HG03439 (cell line): Measurements from ENCODE around the gene LINC01488.

Experiments
- ATAC-seq: cut with Tn5 transposase; IDR thresholded peaks from one replicate; pipeline ENCODE4 v1.9.1; 2021; ENCODE audit warnings: mild to moderate bottlenecking, moderate library complexity; ENCODE audit not compliant: unreplicated experiment

Gene LINC01488

DNA sequence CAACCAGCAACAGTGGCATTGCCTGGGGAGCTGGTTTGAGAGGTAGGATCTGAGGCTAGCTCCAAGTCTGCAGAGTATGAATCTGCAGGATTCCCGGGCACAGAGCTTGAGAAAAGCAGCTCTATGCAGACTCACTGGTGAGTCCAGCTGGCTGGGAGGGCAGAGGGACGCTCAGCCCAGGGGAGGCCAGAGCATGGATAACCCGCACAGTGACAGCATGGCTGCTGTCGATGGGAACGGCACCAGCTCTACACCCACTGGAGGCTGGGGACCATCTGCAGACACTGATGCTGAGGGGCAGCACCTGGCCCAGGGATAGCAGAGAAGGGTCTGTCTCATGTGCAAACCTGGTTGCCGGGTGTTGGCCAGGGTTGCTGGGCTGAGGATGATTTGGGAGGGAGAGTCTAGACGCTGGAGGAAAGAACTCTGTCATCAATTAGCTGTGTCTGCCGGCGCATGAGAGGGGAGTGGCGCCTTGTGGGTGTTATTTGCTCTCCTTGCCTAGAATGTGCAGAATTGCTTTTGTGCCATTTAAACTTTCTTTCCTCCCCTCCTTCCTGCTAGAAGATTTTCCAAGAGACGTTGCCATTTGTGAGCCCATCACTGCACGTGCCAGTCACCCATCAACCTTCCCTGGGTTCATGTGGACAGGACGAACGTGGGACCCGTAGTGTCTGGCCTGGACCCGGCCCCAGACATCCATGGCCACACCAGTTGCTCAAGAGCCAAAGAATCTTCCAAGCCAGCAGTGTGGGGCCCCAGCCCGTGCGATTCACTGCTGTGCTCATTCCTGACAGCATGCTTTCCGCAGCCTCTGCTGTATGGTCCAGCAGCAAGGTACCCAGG lies 19.1 kb upstream of the LINC01488 start:
- ATAC-seq: no peak

DNA sequence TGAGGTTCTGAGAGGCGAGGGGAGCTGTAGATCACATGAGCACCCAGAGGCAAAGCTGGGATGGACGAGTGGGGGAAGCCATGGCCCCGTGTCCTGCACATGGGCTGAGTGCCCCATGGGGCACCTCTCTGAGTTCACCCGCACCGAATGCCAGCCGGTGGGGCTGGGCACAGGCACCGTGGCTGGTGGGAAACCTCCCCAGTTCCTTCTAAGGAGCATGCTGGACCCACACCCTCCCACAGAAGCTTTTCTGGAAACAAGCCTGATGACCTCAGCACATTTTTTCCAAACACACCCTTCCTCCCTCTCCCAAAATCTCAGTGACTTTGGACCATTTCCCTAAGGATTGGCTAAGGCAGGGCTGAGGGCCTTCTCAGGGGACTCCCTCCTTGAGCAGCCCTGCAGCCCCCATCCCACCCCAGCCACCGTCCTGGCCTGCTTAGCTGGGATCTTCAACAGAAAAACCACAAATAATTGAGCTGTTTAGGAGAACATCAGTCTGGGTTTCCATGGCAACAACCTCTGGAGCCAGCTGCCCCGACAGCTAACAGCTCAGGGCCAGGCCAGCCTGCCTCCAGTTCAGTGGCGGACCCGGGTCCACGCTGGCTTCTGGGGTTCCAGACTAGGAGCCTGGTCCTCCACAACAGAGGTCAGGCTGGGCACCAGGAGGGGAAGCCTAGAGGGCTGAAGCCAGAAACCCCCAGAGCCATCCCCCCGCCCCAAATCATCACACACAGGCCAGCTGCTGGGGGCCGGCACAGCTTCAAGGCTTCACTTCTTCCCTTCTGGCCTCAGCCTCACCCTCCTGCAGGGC lies 18.1 kb upstream of the LINC01488 start:
- no peak for ATAC-seq

DNA sequence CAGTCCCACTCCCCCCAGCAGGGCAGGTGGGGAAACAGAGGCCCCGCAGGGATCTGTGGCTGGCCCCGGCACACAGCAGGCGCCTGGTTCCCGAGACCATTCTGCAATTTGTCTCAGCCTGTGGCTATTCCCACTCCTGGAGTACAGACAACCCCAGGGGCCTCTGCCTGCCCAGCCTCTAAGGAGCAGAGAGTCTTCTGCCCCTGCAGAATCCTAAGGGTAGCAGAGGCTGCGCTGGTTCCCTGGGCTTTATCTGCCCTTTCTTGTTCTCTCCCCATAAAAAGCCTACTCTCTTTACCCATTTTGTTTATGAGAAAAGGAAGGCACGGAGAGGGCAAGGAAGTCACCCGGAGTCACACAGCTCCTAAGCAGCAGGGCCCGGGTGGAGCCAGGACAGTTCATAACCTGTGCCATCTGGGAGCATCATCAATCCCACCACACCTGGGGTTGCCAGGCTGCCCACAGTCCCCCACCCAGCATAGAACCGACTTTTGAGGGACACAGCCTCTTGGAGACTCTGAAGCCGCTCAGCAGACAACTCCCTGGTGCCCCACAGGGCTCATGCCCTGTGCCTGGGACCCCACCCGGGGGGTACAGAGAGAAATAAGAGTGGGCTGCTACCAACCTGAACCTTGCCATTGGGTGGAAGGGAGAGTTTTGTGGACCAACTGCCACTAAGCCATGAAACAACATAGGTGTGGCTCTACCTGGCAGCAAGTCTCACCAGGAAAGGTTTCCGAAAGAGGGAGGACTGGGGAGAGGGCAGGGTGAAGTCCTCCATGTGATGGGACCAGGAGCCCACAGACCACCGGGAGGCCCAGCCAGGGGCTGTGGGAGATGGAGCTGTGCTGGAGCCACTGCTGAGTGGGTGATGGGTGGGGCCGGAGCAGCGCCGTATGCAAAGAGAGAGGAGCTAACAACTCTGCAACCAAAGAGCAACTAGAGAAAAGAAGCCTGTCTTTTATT lies 17.2 kb upstream of the LINC01488 start:
- ATAC-seq: no peak

DNA sequence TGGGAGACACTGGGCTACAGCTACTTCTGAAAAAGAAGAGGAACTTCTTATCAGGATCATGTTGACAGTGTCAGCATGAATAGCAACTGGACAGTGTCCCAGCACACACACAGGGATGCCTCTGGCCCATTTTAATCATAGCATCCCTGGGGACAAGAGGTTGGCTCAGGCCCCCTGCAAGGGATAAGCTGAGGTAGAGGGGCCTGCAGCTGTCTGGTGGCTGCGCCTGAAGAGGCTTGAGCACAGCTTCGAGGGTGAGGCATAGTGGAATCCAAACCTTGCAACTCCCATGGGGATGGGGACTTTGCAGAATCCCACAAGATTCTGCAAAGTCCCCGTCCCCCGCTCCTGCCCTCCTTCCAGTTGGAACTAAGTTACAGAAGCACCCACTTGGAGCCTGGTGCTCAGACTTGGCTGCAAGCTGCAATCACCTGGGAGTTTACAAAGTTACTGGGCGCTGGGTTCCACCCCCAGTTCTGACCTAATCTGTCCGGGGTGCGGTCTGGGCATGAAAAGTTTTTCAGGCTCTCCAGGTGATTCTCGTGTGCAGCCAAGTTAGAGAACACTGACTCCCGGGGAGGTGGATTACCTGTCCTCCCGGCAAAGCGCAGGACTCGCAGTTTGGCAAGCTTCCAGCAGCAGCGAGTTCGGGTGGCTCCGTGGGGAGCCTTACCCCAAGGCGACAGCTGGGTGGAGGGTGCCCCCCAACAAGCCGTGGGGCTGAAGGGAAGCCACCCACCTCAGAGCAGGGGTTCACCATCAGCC lies 16.0 kb upstream of the LINC01488 start:
- no peak for ATAC-seq

DNA sequence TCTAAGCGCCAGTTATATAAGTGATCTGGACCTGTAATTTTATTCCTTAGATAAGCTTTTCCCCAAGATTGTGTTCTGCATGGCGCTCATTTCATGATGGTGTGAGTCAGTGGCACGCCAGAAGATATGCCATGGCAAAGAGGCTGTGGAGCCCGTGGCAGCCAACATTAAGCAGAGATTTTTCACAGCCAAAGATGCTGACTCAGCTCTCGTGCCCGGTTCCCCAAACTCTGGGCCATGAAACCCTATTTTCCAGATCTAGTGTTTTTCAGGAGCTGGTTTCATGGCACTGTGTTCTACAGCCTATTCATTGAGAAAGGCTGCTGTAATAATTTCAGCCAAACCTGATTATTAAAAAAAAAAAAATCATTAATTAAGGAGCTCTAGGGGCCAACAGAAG lies 15.4 kb upstream of the LINC01488 start:
- ATAC-seq: no peak

DNA sequence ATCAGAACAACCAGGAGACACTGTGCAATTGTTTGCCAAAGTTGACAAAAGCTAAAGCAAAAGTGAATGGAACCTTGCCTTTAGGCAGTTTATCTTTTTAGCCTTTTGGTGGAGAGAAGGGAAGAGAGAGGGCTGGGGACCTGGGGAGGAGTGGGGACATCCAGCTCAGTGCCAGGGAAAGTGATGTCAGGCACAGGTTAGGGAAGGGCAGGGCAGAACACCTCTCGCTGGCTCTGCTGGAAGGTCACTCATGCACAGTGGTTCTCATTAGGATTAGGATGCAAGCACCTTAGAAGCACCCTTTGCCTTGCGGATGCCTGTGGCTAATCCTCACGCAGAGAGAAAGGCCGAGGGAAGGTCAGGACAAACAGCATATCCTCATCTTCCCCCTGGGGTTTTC lies 14.3 kb upstream of the LINC01488 start:
- ATAC-seq: no peak

DNA sequence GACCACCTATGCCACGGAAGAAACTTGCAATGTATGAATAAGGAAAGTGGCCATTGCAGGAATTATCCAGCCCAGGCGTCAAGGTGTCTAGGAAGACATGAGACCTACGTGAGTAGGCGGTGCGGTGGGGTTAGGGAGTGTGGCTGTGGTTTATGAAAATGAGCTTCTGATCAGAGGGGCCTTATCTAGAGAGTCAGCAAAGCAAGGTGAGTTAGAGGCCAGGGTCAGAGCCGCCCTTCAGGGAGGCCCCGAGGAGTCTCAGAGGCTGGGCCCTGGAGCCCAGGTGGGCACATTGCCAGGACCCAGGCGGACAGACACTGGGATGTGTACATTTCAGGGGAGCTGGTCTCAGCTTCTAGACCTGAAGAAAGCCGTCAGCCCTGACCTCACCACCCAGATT lies 13.8 kb upstream of the LINC01488 start:
- no peak for ATAC-seq

DNA sequence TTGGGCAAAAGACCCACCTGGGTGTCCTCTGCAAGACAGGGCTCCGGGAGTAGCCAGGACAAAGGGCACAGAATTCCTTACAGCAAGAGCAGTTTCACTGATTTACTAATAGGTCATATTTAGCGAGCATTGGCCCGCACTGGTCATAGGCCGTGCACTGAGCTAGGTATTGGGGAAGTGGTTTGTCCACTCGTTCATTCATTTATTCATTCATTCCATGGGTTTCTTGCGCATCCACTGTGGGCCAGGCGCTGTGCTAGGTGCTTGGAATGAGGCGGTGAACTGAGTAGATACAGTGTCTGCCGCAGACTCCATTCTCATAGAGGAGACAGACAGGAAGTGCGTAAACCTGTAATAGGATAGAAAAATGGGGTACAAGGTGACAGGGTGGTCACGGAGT lies 13.2 kb upstream of the LINC01488 start:
- no peak for ATAC-seq

DNA sequence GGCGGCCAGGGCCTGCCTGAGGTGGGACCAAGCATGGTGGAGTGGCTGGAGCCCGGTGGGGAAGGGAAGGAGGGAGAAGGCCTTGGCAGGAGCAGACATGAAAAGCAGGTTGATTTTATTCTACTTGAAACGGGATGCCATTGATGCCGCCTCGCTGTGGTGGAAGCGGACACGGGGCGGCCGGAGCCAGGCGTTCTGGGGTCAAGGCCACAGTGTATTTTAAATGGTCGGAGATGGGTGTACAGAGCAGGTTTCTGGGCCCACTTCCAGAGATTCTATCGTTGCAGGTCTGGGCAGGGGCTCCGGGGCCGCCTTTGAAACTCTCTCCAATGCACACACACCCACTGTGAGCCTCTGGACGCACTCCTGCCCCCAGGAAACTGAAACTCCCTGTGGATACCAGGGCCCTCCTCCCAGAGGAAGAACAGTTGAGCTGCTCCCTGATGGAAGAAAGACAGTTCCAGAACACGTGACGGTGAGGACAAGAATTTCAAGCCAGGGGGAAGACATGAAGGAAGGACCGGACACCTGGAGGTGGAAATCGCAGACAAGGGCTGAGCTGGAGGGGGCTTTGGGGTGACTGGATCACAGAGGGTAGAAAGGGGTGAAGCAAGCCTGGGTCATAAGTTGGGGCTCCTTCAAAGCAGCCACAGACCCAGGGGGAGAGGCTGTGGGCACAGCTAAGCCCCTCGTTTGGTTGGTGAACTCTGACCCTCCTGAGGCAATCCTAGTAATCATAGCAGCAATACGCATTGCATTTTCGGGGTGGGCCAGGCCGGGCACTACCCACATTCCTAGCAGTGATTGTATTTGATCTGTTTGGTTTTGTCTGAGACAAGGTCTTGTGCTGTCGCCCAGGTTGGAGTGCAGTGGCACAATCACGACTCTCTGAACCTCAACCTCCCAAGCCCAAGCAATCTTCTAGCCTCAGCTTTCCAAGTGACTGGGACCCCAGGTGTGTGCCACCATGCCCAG lies 12.3 kb upstream of the LINC01488 start:
- no peak for ATAC-seq

DNA sequence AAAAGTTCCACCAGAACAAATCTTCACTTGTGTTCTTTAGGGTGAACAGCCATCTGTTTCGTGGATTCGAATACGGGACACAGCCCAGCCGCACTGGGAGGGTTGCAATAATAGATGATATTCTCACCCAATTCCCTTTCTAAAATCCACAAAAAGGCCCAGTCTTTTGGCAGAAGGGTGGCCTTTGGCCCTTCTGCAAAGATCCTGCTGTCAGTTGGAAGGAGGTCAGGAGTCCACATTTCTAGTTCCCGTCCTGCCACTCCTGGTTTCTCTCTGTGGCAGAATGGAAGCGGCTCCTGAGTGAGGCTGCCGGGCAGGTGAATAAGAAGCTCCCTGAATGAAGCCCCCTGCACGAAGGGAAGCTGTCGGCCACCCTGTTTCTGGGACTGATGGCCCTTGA lies 11.2 kb upstream of the LINC01488 start:
- no peak for ATAC-seq

DNA sequence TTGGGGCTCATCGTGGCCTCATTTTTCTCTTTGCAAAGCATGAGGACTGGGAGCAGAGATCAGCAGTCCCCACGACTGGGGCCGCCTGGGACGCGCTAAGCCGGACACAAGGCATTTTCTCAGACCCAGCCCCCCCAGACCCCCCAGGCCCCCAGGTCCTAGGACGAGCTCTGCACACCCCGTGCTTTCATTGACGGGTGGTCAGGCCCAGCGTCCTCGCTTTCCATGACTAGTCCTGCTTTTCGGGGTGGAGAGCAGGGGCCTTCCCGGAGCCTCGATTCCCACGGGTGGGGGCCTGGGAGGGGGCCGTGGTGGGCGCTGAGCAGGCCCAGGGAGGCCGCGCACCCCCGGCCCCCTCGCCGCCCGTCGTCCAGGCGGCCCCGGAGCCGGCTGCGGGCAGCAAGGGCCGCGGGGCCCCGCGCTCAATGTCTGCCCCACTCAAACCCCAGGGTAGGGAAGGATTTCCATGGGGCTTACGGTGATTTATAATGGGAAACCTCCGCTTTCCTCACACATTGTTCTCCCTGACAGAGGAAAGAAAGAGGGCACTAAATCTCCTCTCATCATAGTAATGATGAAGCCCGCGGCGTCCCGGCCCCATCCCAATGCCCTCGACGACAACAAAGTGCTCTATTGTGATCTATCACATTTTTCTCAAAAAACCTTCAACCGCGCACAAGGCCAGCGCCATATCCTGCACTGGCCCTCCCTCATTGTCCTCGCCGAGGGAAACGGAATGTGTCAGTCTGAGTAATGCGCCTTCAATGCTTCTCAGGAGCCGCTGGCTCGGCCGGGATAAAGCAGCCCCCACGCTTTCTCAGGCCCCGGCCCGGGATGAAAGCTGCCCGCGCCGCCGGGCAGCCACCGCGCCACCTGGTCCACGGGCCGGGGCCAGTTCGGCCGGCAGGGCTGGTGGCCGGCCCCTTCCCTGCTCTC lies 10.4 kb upstream of the LINC01488 start:
- no peak for ATAC-seq

DNA sequence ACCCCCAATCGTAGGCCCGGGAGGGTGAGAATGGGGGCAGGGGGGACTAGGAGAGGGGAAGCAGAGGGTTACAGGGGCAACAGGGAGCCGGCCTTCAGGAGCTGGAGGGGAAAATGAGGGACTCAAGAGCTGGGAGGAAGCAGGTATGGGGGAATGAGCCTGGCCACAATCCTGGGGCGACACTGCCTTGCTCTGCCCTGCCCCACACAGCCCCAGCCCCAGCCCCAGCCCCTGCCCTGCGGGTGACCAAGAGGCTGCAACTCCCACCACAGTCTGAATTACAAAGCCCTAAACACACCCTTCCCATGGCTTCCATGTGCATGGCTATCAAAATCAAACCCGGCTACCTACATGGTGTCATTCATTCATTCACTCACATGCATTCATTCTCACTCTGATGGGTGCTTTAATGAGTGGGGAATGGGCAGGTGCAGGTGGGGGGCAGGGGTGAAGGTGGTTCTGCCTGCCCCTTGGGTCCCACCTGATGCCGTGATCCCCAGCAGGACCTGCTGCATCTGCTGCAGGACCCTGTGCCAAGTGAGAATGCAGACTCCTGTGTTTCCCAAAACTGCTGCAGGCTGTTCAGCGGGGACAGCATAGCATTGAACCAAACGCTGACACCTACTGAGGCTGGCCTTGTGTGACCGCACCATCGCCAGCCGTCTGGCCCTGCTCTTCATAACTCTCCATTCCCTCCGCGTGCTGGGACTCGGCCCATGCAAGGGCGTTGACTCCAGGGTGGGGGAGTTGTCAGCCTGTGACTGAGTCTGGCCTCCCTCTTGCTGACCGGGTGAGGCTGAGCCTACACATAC lies 9.5 kb upstream of the LINC01488 start:
- ATAC-seq: no peak

DNA sequence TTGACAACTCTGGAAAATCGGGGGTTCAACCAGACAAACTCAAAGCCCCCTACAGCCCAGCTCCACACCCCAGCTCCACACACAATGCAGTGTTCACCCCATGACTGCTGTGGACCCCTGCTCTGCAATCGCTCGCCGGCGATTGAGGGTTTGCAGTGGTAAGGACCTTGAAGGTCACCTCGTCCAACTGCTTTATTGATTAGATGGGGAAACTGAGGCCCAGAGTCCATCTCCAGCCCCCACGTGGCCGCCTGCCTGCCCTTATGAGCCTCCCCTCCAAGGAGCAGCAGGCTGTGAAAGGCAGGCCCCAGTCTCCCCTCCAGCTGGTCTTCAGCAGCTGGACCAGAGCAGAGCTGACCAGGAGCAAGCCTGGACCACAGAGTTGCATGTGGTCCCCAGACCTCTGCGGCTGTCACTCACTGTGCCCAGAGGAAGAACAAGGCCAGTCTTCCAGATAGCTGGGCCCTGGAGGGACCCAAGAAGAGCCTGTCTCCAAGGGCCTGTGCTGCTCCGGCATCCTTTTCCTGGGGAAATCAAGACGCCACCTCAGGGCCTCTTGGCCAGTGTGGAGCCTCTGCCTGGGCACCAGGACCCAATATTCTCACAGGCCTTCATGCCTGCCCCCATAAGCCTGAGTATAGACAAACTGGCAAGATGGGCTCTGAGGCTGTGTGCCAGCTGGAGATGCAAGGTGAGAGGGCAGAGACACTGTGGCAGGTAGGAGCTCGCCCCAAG lies 8.8 kb upstream of the LINC01488 start:
- ATAC-seq: no peak

DNA sequence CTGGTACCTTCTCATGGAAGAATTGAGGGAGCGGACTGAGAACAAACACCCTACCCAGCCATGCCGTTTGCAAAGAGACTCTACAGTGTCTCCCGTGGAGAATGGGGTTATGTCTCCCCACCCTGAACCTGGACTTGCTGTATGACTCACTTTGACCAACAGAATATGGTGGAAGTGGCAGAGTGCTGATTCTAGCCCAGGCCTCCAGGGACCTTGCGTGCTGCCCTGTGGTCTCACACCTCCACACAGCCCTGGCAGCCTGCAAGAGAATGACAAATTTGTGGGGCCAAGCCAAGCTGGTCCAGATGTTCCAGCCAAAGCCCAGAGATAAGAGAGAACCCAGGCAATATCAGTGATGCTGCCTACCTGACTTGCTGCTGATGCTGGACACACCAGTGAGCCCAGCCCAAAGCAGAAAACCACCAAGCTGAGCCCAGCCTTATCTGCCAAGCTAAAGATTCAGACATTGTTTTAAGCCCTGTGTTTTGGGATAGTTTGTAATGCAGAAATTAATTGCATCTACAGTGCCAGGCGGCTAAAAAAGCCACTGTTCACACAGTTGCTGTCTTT lies 8.1 kb upstream of the LINC01488 start:
- no peak for ATAC-seq

DNA sequence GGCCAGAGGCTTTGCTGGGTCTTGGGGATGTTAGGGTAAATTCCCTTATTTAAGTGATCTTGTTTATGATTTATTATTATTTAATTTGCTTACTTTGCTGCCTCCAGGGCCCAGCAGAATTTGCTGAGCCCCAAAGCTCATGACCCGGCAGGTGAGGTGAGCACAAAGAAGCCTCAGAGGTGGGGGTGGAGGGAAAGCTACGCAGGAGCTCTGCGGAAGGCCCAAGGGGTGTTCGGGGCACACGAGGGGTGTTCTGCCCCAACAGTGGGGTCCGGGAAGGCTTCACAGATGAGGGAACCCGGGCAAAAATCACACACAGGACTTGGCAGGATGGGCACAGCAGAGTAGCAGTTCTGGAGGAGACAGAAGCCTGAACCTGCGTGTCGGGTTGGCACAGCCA lies 6.7 kb upstream of the LINC01488 start:
- no peak for ATAC-seq

DNA sequence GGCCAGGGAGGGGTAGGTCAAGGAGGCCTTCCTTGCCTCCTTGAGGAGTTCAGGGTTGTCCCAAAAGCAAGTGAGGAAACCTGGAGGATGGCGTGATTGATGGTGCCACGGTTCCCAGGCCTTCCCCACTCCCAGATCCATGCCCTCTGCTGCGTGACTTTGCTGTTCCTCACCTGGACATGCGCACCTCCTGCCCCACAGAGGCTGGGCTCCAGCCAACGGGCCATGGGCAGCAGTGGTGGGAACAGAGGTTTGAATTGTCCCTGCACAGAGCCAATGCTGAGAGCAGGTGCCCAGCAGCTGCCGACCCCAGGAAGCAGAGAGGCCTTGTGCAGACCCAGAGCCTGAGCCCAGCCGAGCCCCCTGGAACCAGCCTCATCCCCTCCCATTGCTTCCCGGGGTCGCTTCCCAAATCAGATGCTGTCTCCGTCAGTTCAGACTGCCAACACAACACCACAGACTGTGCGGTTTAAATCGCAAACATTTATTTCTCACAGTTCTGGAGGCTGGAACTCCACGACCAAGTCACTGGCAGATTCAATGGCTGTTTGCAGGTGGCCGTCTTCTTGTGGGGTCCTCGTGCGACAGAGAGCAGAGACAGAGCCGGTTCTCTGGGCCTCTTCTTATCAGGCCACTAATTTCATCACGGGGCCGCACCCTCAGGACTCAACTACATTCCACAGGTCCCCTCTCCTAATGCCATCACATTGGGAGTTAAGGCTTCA lies 6.2 kb upstream of the LINC01488 start:
- no peak for ATAC-seq
